GM12801 (cell line): Measurements from ENCODE around the gene HPN.

ENCODE experiments used
- CTCF ChIP-seq: IDR thresholded peaks from one replicate; pipeline ENCODE4 v1.5.1; 2011; ENCODE audit warnings: control low read depth; ENCODE audit not compliant: insufficient read length; ENCODE audit errors: extremely low read depth

Gene HPN

DNA sequence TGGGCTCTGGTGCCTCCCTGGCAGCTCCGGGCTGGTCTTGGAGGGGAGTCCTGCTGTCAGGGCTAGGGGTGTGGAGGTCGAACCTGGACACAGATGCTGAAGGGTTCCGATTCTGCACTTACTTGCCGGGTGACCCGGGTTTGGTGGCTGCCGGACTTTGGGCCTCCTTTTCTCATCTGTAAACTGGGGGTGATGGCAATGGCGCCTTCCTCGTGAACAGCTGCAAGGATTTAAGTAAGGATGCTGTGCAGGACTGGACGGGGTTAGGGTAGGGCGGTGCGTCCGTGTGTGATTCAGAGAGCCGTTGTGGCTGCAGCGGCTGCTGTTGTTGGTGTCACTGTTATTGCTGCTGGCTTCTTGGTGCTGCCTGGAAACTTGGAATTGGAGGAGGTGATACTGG lies 2.4 kb downstream of the HPN start:
- TF ChIP-seq CTCF: no peak

GRCh38 chr19:35044317-35045117 lies 3.0 kb downstream of the HPN start:
- peak; percentile 96 for TF ChIP-seq CTCF

DNA sequence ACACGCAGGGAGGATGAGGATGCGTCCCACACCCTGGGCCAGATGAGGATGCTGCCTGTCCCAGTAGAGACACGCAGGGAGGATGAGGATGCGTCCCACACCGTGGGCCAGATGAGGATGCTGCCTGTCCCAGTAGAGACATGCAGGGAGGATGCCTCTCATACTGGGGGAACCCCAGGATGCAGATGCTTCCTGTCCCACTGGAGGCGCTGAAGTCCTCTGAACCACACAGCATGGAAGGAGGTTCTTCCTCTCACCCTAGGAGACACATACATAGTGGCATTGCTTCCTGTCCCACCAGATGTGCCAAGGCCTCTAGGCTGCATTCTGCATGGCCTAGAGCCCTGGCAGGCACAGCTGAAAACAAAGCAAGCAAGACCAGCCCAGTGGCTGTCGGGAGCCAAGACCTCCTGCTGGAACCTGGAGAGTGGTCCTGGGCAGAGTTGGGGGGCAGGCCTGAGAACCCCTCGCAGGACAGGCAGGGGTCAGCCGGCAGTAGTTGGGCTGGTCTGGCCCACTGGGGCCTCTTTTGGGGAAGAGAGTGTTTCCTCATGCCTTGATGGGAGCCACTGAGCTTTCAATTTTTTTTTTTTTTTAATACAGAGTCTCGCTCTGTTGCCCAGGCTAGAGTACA lies 4.3 kb downstream of the HPN start:
- TF ChIP-seq CTCF: no peak

DNA sequence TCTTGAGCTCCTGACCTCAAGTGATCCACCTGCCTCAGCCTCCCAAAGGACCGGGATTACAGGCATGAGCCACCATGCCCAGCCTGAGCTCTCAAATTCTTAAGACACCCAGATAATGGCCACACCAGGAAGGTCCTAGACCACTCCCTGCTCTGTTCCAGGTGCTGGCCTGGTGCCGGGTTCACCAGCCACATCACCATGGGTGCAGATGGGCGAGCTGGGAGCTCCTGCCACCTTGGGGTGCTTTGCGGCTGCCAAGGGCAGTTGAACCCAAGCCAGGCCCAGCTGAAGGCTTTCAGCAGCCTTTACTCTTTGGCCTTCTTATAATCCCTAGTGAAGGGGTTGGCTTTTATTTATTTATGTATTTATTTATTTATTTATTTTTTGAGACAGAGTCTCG lies 4.9 kb downstream of the HPN start:
- no peak for TF ChIP-seq CTCF

DNA sequence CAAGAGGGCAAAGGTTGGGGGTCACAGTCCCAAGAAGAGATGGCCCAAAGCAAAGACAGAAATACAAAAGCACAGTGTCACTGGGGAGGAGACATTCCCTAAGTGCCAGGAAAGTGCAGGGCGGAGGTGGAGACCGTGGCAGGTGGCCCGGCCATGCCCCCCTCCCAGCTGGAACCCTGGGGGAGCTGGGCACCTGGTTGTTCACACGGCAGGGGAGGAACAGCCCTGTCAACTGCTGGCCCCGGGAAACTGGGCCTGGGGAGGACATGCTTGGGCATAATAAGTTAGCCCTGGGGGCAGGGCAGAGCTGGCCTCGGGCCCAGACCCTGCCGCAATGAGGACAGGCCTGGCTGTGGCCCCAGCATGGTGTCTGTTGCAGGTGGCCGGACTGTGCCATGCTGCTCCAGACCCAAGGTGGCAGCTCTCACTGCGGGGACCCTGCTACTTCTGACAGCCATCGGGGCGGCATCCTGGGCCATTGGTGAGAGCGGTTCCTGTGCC lies 7.4 kb downstream of the HPN start:
- TF ChIP-seq CTCF: no peak

DNA sequence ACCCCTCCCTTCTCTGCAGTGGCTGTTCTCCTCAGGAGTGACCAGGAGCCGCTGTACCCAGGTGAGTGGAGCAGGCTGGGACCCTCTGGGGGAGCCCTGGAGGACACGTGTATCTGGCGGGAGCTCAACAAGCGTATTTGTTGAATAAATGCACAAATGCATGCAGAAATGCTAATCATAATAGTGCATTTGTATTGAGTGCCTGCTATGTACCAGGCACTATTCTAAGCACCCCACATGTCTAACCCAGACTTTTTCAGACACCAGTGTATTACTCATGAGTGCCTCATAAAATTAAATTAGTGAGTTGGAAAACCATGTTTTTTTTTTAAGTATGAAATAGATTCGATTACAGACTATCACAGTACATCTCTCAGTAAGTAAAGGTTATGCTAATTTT lies 7.9 kb downstream of the HPN start:
- no peak for TF ChIP-seq CTCF

DNA sequence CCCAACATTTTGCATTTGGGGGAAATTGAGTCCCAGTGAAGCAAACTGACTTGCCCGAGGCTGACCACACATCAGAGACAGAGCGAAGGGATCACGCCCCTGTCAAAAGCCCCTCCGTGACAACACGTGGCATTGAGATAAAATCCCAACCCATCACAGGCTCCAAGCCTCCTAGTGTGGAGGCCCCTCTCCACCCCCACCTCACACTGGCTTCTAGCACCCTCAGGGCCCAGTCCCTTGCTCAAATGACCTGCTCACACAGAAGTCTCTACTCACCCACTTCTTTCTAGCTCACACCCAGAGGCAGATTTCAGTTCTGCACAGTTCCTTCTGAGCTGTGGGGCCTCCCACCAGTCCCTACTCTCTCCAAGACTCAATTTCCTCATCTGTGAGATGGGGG lies 10.3 kb downstream of the HPN start:
- no peak for TF ChIP-seq CTCF
